Panc1 (cell line): ENCODE data around the gene FARP1. TPM values are rescaled to one million over a fixed set of nuclear protein-coding genes. Genes with fewer than 3 reads are reported as not detected.

ENCODE experiments used
- ATAC-seq: fragments of 200-7000 bp; cut with Tn5 transposase; 2 replicates; pipeline ENCODE4 v1.9.1; 2020; ENCODE audit warnings: mild to moderate bottlenecking, moderate library complexity
- BruUV-seq: library from RNA; stranded (reverse); fragments of 400-500 nt; replicated peaks from 2 replicates; lab custom pipeline; 2021; lab: Mats Ljungman, UMichigan
- CTCF ChIA-PET: fragments of 300-600 bp; sonication (Branson Sonifier 250); formaldehyde crosslinking; loops from one replicate; lab custom pipeline; 2022; ENCODE audit warnings: antibody characterized with exemption; lab: Charles Lee
- POLR2A ChIA-PET: fragments of 300-600 bp; sonication (Branson Sonifier 250); formaldehyde crosslinking; loops from one replicate; lab custom pipeline; 2022; ENCODE audit warnings: antibody characterized with exemption; lab: Charles Lee
- DNase-seq: peaks from one replicate; pipeline ENCODE4 v3.0.0-alpha.2; 2010; ENCODE audit warnings: low read depth, low spot score
- H3K27ac ChIP-seq: 2 replicates; pipeline ENCODE4 v1.5.1; 2011; ENCODE audit warnings: mild to moderate bottlenecking, low read length, inconsistent platforms
- H3K27me3 ChIP-seq: fragments of 200-500 bp; sonication (Bioruptor generic); 2 replicates; pipeline ENCODE4 v1.6.0; 2014; ENCODE audit warnings: low read length, inconsistent platforms; ENCODE audit not compliant: control insufficient read depth, insufficient read depth
- H3K36me3 ChIP-seq: fragments of 200-500 bp; sonication (Bioruptor generic); 2 replicates; pipeline ENCODE4 v1.5.1; 2014; ENCODE audit warnings: inconsistent platforms, mild to moderate bottlenecking, low read length, moderate library complexity; ENCODE audit not compliant: control insufficient read depth, insufficient read depth
- H3K4me1 ChIP-seq: 2 replicates; pipeline ENCODE4 v1.5.1; 2011; ENCODE audit warnings: inconsistent platforms, mild to moderate bottlenecking, low read length, moderate library complexity; ENCODE audit not compliant: control insufficient read depth, insufficient read depth
- H3K4me3 ChIP-seq, 2 experiments: 2 replicates each; pipeline ENCODE4 v1.5.1; 2011 to 2012; ENCODE audit warnings: low read depth in 2 of 2, low read length in 2 of 2, mild to moderate bottlenecking in 2 of 2, inconsistent platforms in 1 of 2, moderate library complexity in 1 of 2
- H3K9me3 ChIP-seq: fragments of 200-500 bp; sonication (Bioruptor generic); 2 replicates; pipeline ENCODE4 v1.5.1; 2014; ENCODE audit warnings: low read depth, mild to moderate bottlenecking, inconsistent platforms, low read length, moderate library complexity; ENCODE audit not compliant: control insufficient read depth, insufficient read depth
- POLR2AphosphoS5 ChIP-seq: IDR thresholded peaks from 2 replicates; pipeline ENCODE4 v1.6.1; 2012; ENCODE audit warnings: mild to moderate bottlenecking, low read depth, low read length, moderate library complexity
- SIN3A ChIP-seq: IDR thresholded peaks from 2 replicates; pipeline ENCODE4 v1.6.1; 2012; ENCODE audit warnings: low read depth, mild to moderate bottlenecking, low read length, moderate library complexity, borderline replicate concordance; ENCODE audit not compliant: insufficient read depth
- TCF7L2 ChIP-seq: IDR thresholded peaks from 2 replicates; pipeline ENCODE4 v1.6.1; 2011; ENCODE audit warnings: mild to moderate bottlenecking, low read depth, low read length, inconsistent platforms
- in situ Hi-C: cut with HindIII; loops from 2 replicates; pipeline ENCODE4 v1.10.0; 2016; ENCODE audit warnings: low sequenced_read_pairs, low pct_unique_long_range_greater_than_20kb
- intact Hi-C: fragments of 100-400 bp; cut with micrococcal nuclease; formaldehyde crosslinking; loops from one replicate; pipeline ENCODE4 v1.10.0; 2022; ENCODE audit not compliant: unreplicated experiment
- total RNA-seq: library from RNA; stranded (reverse); gene quantifications from one replicate; pipeline ENCODE4 v1.2.1, GENCODE V29; 2021; ENCODE audit not compliant: unreplicated experiment
- TF ChIP-seq, protein P1 (sequence below): fragments of 450-650 bp; IDR thresholded peaks from 2 replicates; pipeline ENCODE4 v1.5.1; 2017; ENCODE audit warnings: mild to moderate bottlenecking
- TF ChIP-seq, protein P2 (sequence below), 2 experiments: IDR thresholded peaks; 2 replicates each; pipeline ENCODE4 v1.6.1; 2011 to 2012; ENCODE audit warnings: low read depth in 2 of 2, control low read depth in 1 of 2, low read length in 1 of 2, mild to moderate bottlenecking in 1 of 2, moderate library complexity in 1 of 2; ENCODE audit not compliant: insufficient read depth in 1 of 2

The FARP1 gene
- total RNA-seq, 1 experiment from 2014 or later = 61.9 TPM

DNA sequence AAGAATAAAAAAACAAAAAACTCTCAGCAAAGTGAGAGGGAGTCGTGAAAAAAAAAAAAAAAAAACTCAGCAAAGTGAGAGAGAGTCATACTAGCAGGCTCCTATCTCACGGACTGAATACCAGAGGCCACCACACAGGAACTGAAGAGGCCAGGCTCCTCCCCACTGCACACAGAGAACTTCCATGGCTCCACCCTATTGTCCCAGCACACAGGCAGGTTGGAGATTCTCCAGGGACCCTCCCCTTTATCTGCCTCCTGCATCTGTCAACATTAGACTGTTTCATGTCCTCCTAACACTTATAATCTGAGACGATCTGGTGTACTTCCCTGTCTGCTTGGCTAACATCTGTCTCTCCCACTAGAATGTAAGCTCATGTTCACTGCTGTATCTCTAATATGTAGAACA is 37.0 kb upstream of the FARP1 start:
- Histone ChIP-seq H3K9me3 (no peaks in the 10 kb centered on the region), H3K36me3 (no peaks in the 10 kb centered on the region), H3K27ac (no peak overlapping the region), H3K4me3 (no peak overlapping the region), H3K4me1 (no peaks in the 10 kb centered on the region), H3K27me3 (no peaks in the 10 kb centered on the region)
- intact Hi-C loops (no loop called here), in situ Hi-C loops (no loop called here)
- POLR2A ChIA-PET = no interaction called here
- BruUV-seq = no TSS peak
- DNase-seq (no peak), ATAC-seq (no peak)
- CTCF ChIA-PET = no interaction called here
- TF ChIP-seq POLR2AphosphoS5 = no peak
- TF ChIP-seq, protein P1, sequence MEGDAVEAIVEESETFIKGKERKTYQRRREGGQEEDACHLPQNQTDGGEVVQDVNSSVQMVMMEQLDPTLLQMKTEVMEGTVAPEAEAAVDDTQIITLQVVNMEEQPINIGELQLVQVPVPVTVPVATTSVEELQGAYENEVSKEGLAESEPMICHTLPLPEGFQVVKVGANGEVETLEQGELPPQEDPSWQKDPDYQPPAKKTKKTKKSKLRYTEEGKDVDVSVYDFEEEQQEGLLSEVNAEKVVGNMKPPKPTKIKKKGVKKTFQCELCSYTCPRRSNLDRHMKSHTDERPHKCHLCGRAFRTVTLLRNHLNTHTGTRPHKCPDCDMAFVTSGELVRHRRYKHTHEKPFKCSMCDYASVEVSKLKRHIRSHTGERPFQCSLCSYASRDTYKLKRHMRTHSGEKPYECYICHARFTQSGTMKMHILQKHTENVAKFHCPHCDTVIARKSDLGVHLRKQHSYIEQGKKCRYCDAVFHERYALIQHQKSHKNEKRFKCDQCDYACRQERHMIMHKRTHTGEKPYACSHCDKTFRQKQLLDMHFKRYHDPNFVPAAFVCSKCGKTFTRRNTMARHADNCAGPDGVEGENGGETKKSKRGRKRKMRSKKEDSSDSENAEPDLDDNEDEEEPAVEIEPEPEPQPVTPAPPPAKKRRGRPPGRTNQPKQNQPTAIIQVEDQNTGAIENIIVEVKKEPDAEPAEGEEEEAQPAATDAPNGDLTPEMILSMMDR = no peak
- no peak for TF ChIP-seq TCF7L2
- TF ChIP-seq, protein P2, sequence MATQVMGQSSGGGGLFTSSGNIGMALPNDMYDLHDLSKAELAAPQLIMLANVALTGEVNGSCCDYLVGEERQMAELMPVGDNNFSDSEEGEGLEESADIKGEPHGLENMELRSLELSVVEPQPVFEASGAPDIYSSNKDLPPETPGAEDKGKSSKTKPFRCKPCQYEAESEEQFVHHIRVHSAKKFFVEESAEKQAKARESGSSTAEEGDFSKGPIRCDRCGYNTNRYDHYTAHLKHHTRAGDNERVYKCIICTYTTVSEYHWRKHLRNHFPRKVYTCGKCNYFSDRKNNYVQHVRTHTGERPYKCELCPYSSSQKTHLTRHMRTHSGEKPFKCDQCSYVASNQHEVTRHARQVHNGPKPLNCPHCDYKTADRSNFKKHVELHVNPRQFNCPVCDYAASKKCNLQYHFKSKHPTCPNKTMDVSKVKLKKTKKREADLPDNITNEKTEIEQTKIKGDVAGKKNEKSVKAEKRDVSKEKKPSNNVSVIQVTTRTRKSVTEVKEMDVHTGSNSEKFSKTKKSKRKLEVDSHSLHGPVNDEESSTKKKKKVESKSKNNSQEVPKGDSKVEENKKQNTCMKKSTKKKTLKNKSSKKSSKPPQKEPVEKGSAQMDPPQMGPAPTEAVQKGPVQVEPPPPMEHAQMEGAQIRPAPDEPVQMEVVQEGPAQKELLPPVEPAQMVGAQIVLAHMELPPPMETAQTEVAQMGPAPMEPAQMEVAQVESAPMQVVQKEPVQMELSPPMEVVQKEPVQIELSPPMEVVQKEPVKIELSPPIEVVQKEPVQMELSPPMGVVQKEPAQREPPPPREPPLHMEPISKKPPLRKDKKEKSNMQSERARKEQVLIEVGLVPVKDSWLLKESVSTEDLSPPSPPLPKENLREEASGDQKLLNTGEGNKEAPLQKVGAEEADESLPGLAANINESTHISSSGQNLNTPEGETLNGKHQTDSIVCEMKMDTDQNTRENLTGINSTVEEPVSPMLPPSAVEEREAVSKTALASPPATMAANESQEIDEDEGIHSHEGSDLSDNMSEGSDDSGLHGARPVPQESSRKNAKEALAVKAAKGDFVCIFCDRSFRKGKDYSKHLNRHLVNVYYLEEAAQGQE (IDR thresholded peaks at IDR 0.05; ENCODE audit: insufficient read depth in 1 of 2, low read depth in 2 of 2, low read length in 1 of 2) = no peak
- no peak for TF ChIP-seq SIN3A

DNA sequence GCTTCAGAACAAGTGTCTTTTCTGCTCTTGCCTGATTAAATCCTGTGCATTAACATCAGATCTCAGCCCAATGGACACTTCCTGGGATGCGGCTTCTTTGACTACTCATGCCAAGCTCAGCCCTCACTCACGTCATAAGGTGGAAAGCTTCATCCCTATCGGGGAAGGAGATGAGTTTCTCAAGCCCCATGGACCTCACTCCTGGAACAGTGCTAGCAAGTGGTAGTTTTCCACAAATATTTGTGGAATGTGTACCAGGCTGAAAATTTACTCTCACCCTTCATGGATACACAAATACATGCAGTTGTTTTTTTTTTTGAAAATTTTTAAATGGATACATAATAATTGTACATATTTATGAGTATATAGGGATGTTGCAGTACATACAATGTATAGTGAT is 34.6 kb upstream of the FARP1 start:
- no peaks in the 10 kb centered on the region for H3K4me1 ChIP-seq
- ChIA-PET POLR2A (no interaction called here), CTCF (no interaction called here)
- TF ChIP-seq, protein P1 = no peak
- TF ChIP-seq POLR2AphosphoS5 = no peak
- TF ChIP-seq, protein P2 (IDR thresholded peaks at IDR 0.05; ENCODE audit: insufficient read depth in 1 of 2, low read depth in 2 of 2, low read length in 1 of 2) = no peak
- no peak for TF ChIP-seq SIN3A
- TF ChIP-seq TCF7L2 = no peak
- intact Hi-C loops = no loop called here
- H3K27ac ChIP-seq = no peak overlapping the region
- no peak overlapping the region for H3K4me3 ChIP-seq
- no peaks in the 10 kb centered on the region for H3K36me3 ChIP-seq
- H3K27me3 ChIP-seq = no peaks in the 10 kb centered on the region
- DNase-seq = no peak
- H3K9me3 ChIP-seq = no peaks in the 10 kb centered on the region
- in situ Hi-C loops = no loop called here
- no peak for ATAC-seq
- no TSS peak for BruUV-seq
